BLaER1 (cell line): Measurements from ENCODE around the gene TLE2.
"Not testable (repeated sequence)": the region's sequence is repeated elsewhere in the genome, so short reads cannot be mapped to it uniquely, and the experiment has no call there.

Experiments used
- H3K27ac ChIP-seq: shearing (Covaris generic); formaldehyde crosslinking; 2 replicates; pipeline ENCODE4 v1.8.1; 2022
- H3K27me3 ChIP-seq: shearing (Covaris generic); formaldehyde crosslinking; 2 replicates; pipeline ENCODE4 v1.8.1; 2022
- H3K36me3 ChIP-seq: shearing (Covaris generic); formaldehyde crosslinking; 2 replicates; pipeline ENCODE4 v1.8.1; 2022
- H3K4me1 ChIP-seq: shearing (Covaris generic); formaldehyde crosslinking; 2 replicates; pipeline ENCODE4 v1.8.1; 2022
- H3K4me2 ChIP-seq: shearing (Covaris generic); formaldehyde crosslinking; 2 replicates; pipeline ENCODE4 v1.8.1; 2022
- H3K4me3 ChIP-seq: shearing (Covaris generic); formaldehyde crosslinking; 2 replicates; pipeline ENCODE4 v1.8.1; 2022
- H3K9ac ChIP-seq: shearing (Covaris generic); formaldehyde crosslinking; 2 replicates; pipeline ENCODE4 v1.8.1; 2022
- H3K9me3 ChIP-seq: shearing (Covaris generic); formaldehyde crosslinking; 2 replicates; pipeline ENCODE4 v1.8.1; 2022
- H4K20me1 ChIP-seq: shearing (Covaris generic); formaldehyde crosslinking; 2 replicates; pipeline ENCODE4 v1.8.1; 2022
- Cebpa-rat ChIP-seq: shearing (Covaris generic); IDR thresholded peaks from 2 replicates; pipeline ENCODE4 v1.8.1; 2022

TLE2 gene

DNA sequence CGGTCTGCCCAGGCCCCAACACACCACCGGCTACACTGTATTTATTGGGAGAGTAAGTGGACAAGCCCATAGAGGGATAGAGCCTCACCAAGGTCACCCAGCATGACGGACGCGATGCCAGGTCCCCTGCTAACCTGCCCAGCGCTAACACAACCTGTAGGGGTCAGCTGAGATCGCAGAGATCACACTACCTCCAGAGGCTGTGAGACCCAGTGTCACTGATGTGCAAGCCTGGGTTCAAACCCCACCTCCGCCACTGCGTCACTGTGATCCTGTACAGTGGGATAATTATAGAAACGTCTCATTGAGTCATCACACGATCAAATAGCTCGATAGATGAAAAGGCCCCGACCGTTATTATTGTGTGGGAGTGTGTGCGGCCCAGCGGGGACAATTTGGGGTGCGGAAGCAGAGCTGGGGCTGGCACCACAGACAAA, 10.6 kb upstream of the TLE2 start:
- no peaks in the 10 kb centered on the region for H3K27me3 ChIP-seq
- H3K36me3 ChIP-seq = no peaks in the 10 kb centered on the region
- H3K9me3 ChIP-seq = no peaks in the 10 kb centered on the region
- no peak overlapping the region for H3K4me3 ChIP-seq
- H4K20me1 ChIP-seq = no peaks in the 10 kb centered on the region
- H3K9ac ChIP-seq = no peak overlapping the region; the same call in 1 of the 2 replicates
- H3K4me1 ChIP-seq = peaks cover 66% of the 10 kb centered on the region
- H3K27ac ChIP-seq = peak overlapping the region; percentile 61
- H3K4me2 ChIP-seq = peak overlapping the region; percentile 76
- TF ChIP-seq Cebpa-rat = no peak

GRCh38 chr19:3039125-3039524, 10.0 kb upstream of the TLE2 start:
- no peak for TF ChIP-seq Cebpa-rat
- H3K9me3 ChIP-seq = no peaks in the 10 kb centered on the region
- H4K20me1 ChIP-seq = no peaks in the 10 kb centered on the region
- no peak overlapping the region for H3K4me3 ChIP-seq
- H3K4me1 ChIP-seq = peaks cover 66% of the 10 kb centered on the region
- H3K27ac ChIP-seq = no peak overlapping the region
- no peak overlapping the region for H3K4me2 ChIP-seq
- no peaks in the 10 kb centered on the region for H3K27me3 ChIP-seq
- no peak overlapping the region for H3K9ac ChIP-seq
- no peaks in the 10 kb centered on the region for H3K36me3 ChIP-seq

DNA sequence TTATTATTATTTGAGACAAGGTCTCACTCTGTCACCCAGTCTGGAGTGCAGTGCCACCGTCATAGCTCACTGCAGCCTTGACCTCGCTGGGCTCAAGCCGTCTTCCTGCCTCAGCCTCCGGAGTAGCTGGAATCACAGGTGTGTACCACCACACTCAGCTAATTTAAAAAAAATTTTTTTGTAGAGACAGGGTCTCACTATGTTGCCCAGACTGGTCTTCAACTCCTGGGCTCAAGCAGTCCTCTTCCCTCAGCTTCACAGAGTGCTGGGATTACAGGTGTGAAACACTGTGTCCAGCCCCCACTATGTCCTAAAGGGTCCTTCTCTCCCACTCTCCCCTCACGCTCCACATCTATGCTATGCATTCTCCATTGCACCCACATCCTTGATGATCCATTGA, 9.1 kb upstream of the TLE2 start:
- H4K20me1 ChIP-seq = no peaks in the 10 kb centered on the region
- peaks cover 58% of the 10 kb centered on the region for H3K4me1 ChIP-seq
- H3K27me3 ChIP-seq = no peaks in the 10 kb centered on the region
- no peaks in the 10 kb centered on the region for H3K9me3 ChIP-seq
- no peak overlapping the region for H3K9ac ChIP-seq
- H3K4me2 ChIP-seq = no peak overlapping the region
- no peak overlapping the region for H3K4me3 ChIP-seq
- no peaks in the 10 kb centered on the region for H3K36me3 ChIP-seq
- no peak overlapping the region for H3K27ac ChIP-seq
- TF ChIP-seq Cebpa-rat = no peak

DNA sequence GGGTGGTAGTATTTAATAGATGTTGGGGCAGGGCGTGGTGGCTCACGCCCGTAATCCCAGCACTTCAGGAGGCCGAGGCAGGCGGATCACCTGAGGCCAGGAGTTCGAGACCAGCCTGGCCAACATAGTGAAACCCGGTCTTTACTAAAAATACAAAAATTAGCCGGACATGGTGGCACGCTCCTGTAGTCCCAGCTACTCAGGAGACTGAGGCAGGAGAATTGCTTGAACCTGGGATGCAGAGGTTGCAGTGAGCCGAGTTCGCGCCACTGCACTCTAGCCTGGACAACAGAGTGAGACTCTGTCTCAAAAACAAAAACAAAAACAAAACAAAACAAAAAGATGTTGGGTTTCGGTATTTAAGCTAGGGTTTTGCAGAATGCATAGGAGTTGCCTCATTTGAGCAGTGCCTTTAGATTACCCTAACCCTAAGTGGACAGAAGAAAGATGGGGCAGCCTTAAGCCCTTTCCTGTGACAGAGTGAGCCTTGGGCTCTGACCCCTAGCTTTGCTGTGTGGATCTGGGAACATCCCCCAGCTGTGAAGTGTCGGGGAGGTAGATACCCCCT, 8.0 kb upstream of the TLE2 start:
- H3K27ac ChIP-seq, H3K36me3 ChIP-seq, H3K9ac ChIP-seq, H4K20me1 ChIP-seq, H3K9me3 ChIP-seq, H3K27me3 ChIP-seq: not testable (repeated sequence)
- Histone ChIP-seq H3K4me1 (peaks cover 50% of the 10 kb centered on the region), H3K4me3 (peak overlapping the region; percentile 72; the same call in 1 of the 2 replicates), H3K4me2 (peak overlapping the region; percentile 100)

- peaks cover 16% of the 10 kb centered on the region for H3K27me3 ChIP-seq
Measured at GRCh38 chr19:3036119-3036976, 7.3 kb upstream of the TLE2 start.

DNA sequence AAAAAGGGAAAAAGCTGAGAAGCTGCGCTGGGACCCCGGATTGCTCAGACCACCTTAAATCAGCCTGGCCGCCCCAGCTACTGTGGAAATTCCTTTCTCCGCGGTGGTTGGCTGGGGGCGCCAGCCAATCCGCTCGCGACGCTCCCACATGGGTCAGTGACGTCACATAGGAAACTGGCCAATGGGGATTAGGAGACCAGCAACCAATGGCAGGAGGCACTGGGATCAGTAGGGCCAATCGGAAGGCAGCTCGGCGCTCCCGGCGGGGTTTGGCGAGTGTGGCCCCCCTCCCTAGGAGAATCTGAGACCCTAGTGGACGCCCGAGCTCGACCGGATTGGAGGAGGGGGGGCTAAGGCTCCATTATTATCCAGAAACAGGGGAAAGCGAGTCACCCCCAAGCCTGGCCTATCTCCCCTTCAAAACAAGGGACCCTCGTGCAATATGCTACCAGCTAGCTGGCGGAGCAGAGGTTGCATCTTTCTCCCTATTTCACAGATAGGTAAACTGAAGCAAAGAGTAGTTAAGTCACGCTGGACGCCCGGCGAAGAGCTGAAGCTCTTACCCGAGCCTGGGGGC, 6.5 kb upstream of the TLE2 start:
- no peak for TF ChIP-seq Cebpa-rat
- peaks cover 23% of the 10 kb centered on the region for H3K27me3 ChIP-seq
- H3K4me2 ChIP-seq = peak overlapping the region; percentile 100
- H3K4me3 ChIP-seq = peak overlapping the region; percentile 72
- peak overlapping the region; percentile 76 for H3K9ac ChIP-seq
- no peaks in the 10 kb centered on the region for H3K36me3 ChIP-seq
- H3K27ac ChIP-seq = peak overlapping the region; percentile 83
- H3K4me1 ChIP-seq = peaks cover 36% of the 10 kb centered on the region
- no peaks in the 10 kb centered on the region for H3K9me3 ChIP-seq
- H4K20me1 ChIP-seq = no peaks in the 10 kb centered on the region

More at GRCh38 chr19:3036119-3036976, 7.3 kb upstream of the TLE2 start:
- Histone ChIP-seq H3K4me3 (peak overlapping the region; percentile 72), H3K9me3 (no peaks in the 10 kb centered on the region), H4K20me1 (no peaks in the 10 kb centered on the region), H3K36me3 (no peaks in the 10 kb centered on the region), H3K4me2 (peak overlapping the region; percentile 100), H3K27ac (peak overlapping the region; percentile 70), H3K9ac (peak overlapping the region; percentile 76), H3K4me1 (peaks cover 43% of the 10 kb centered on the region)
- no peak for TF ChIP-seq Cebpa-rat

GRCh38 chr19:3034656-3035541, 5.8 kb upstream of the TLE2 start:
- H3K27me3 ChIP-seq = peaks cover 31% of the 10 kb centered on the region
- no peaks in the 10 kb centered on the region for H3K36me3 ChIP-seq
- peak overlapping the region; percentile 100 for H3K4me2 ChIP-seq
- peak overlapping the region; percentile 76 for H3K9ac ChIP-seq
- no peaks in the 10 kb centered on the region for H4K20me1 ChIP-seq
- peaks cover 29% of the 10 kb centered on the region for H3K4me1 ChIP-seq
- H3K27ac ChIP-seq = peak overlapping the region; percentile 83
- no peaks in the 10 kb centered on the region for H3K9me3 ChIP-seq
- H3K4me3 ChIP-seq = peak overlapping the region; percentile 72
- TF ChIP-seq Cebpa-rat = no peak

DNA sequence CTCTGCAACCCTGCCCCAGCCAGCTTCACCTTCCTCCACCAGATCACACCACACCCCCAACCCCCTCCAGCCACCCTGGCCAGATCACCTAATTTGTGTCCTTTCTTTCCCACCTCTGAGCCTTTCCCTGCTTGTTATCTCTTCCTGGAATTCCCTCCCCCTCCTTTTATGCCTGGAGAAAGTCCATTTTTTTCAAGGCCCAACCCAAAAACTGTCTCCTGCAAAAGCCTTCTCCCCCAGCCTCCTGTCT, 5.3 kb upstream of the TLE2 start:
- H3K4me2 ChIP-seq = peak overlapping the region; percentile 100
- no peaks in the 10 kb centered on the region for H3K36me3 ChIP-seq
- H3K9me3 ChIP-seq = no peaks in the 10 kb centered on the region
- H3K9ac ChIP-seq = 0 out of 2 replicates have a peak overlapping the region, but pooled peaks have one; percentile 76
- peaks cover 23% of the 10 kb centered on the region for H3K4me1 ChIP-seq
- H3K27ac ChIP-seq = no peak overlapping the region
- H3K27me3 ChIP-seq = peaks cover 36% of the 10 kb centered on the region
- H4K20me1 ChIP-seq = no peaks in the 10 kb centered on the region
- peak overlapping the region; percentile 72; the same call in 1 of the 2 replicates for H3K4me3 ChIP-seq
- TF ChIP-seq Cebpa-rat = no peak

- Histone ChIP-seq H3K9me3 (no peaks in the 10 kb centered on the region), H3K4me3 (no peak overlapping the region), H3K36me3 (no peaks in the 10 kb centered on the region), H3K27ac (no peak overlapping the region), H3K9ac (no peak overlapping the region), H3K4me2 (peak overlapping the region; percentile 100; the same call in 1 of the 2 replicates), H4K20me1 (no peaks in the 10 kb centered on the region), H3K27me3 (peaks cover 41% of the 10 kb centered on the region), H3K4me1 (peaks cover 21% of the 10 kb centered on the region)
- no peak for TF ChIP-seq Cebpa-rat
Measured at GRCh38 chr19:3033595-3034405, 4.7 kb upstream of the TLE2 start.
